ENCODE measurements around the gene BEX4.

BEX4 gene

GRCh38 chrX:103211012-103211715 lies 3.7 kb upstream of the BEX4 start:
- TF ChIP-seq EZH2phosphoT487 (IDR thresholded peaks at IDR 0.05; ENCODE audit: low read depth) (no peak), CTCF (IDR thresholded peaks at IDR 0.05; ENCODE audit: low read depth, low read length) (peak; percentile 50)
- H3K4me3 ChIP-seq (ENCODE audit: low read length) = no peak overlapping the region
- no peaks in the 10 kb centered on the region for H3K27me3 ChIP-seq (ENCODE audit: low read depth, low read length)
- no peaks in the 10 kb centered on the region for H3K4me1 ChIP-seq (ENCODE audit: low read length)
- no peak overlapping the region for H2AFZ ChIP-seq (ENCODE audit: low read depth, low read length)
- H3K36me3 ChIP-seq (replicated peaks; ENCODE audit: low read depth, low read length) = no peaks in the 10 kb centered on the region
- H3K9me3 ChIP-seq (ENCODE audit: insufficient read depth, low read length) = no peaks in the 10 kb centered on the region
- H3K9ac ChIP-seq (ENCODE audit: low read length) = no peak overlapping the region
- H3K79me2 ChIP-seq (ENCODE audit: low read length) = no peaks in the 10 kb centered on the region
- H3K4me2 ChIP-seq (ENCODE audit: low read length) = no peak overlapping the region
- no peak overlapping the region for H3K27ac ChIP-seq (ENCODE audit: low read length)
- no peaks in the 10 kb centered on the region for H4K20me1 ChIP-seq (ENCODE audit: insufficient read depth, low read length)

GRCh38 chrX:103212749-103213457 lies 2.0 kb upstream of the BEX4 start:
- Histone ChIP-seq H3K27ac (ENCODE audit: low read length) (no peak overlapping the region), H3K36me3 (replicated peaks; ENCODE audit: low read depth, low read length) (no peaks in the 10 kb centered on the region), H3K27me3 (ENCODE audit: low read depth, low read length) (no peaks in the 10 kb centered on the region), H3K9ac (ENCODE audit: low read length) (no peak overlapping the region), H3K4me1 (ENCODE audit: low read length) (no peaks in the 10 kb centered on the region), H4K20me1 (ENCODE audit: insufficient read depth, low read length) (no peaks in the 10 kb centered on the region), H3K4me2 (ENCODE audit: low read length) (no peak overlapping the region), H3K9me3 (ENCODE audit: insufficient read depth, low read length) (no peaks in the 10 kb centered on the region), H3K79me2 (ENCODE audit: low read length) (no peaks in the 10 kb centered on the region), H3K4me3 (ENCODE audit: low read length) (no peak overlapping the region), H2AFZ (ENCODE audit: low read depth, low read length) (no peak overlapping the region)
- TF ChIP-seq EZH2phosphoT487 (IDR thresholded peaks at IDR 0.05; ENCODE audit: low read depth) (no peak), CTCF (IDR thresholded peaks at IDR 0.05; ENCODE audit: low read depth, low read length) (no peak)

- no peak overlapping the region for H3K27ac ChIP-seq (ENCODE audit: low read length)
- H3K36me3 ChIP-seq (replicated peaks; ENCODE audit: low read depth, low read length) = no peaks in the 10 kb centered on the region
- no peak overlapping the region for H2AFZ ChIP-seq (ENCODE audit: low read depth, low read length)
- H3K4me1 ChIP-seq (ENCODE audit: low read length) = no peaks in the 10 kb centered on the region
- no peak overlapping the region for H3K9ac ChIP-seq (ENCODE audit: low read length)
- TF ChIP-seq CTCF (IDR thresholded peaks at IDR 0.05; ENCODE audit: low read depth, low read length) = no peak
- no peak for TF ChIP-seq EZH2phosphoT487 (IDR thresholded peaks at IDR 0.05; ENCODE audit: low read depth)
- no peaks in the 10 kb centered on the region for H4K20me1 ChIP-seq (ENCODE audit: insufficient read depth, low read length)
- H3K4me3 ChIP-seq (ENCODE audit: low read length) = no peak overlapping the region
- no peak overlapping the region for H3K4me2 ChIP-seq (ENCODE audit: low read length)
- no peaks in the 10 kb centered on the region for H3K9me3 ChIP-seq (ENCODE audit: insufficient read depth, low read length)
- no peaks in the 10 kb centered on the region for H3K27me3 ChIP-seq (ENCODE audit: low read depth, low read length)
- no peaks in the 10 kb centered on the region for H3K79me2 ChIP-seq (ENCODE audit: low read length)
Measured at GRCh38 chrX:103215425-103215991, 600 bp downstream of the BEX4 start.
